Neutrophil (primary cell): Measurements from ENCODE around the gene PTRH2.

ENCODE experiments used
- H3K27ac ChIP-seq: fragments of 200-600 bp; sonication (generic); 2 replicates; pipeline ENCODE4 v1.5.1; 2016; ENCODE audit warnings: mild to moderate bottlenecking, moderate library complexity
- H3K27me3 ChIP-seq: fragments of 200-600 bp; sonication (generic); 2 replicates; pipeline ENCODE4 v1.6.0; 2016; ENCODE audit warnings: mild to moderate bottlenecking
- H3K36me3 ChIP-seq: fragments of 200-600 bp; sonication (generic); 2 replicates; pipeline ENCODE4 v1.5.1; 2017
- H3K4me1 ChIP-seq, 2 experiments: fragments of 200-600 bp in 1 of 2; sonication (generic) in 1 of 2; 1 replicate in 1 of 2; 2 replicates in 1 of 2; pipeline versions ENCODE4 v1.5.1 to v1.6.1; 2013 to 2016; ENCODE audit warnings: low read depth in 1 of 2, low read length in 1 of 2, mild to moderate bottlenecking in 1 of 2, moderate library complexity in 1 of 2; ENCODE audit not compliant: control insufficient read depth in 1 of 2, insufficient read depth in 1 of 2
- H3K4me3 ChIP-seq, 2 experiments: fragments of 200-600 bp in 1 of 2; sonication (generic) in 1 of 2; 1 replicate in 1 of 2; 2 replicates in 1 of 2; pipeline ENCODE4 v1.5.1; 2013 to 2016; ENCODE audit warnings: low read depth in 1 of 2, low read length in 1 of 2, mild to moderate bottlenecking in 1 of 2, moderate library complexity in 1 of 2
- H3K9me3 ChIP-seq: fragments of 200-600 bp; sonication (generic); 2 replicates; pipeline ENCODE4 v1.5.1; 2016
- TF ChIP-seq, protein P1 (sequence below): fragments of 200-600 bp; sonication (generic); IDR thresholded peaks from 2 replicates; pipeline ENCODE4 v1.5.1; 2016; ENCODE audit warnings: antibody characterized with exemption

The PTRH2 gene

DNA sequence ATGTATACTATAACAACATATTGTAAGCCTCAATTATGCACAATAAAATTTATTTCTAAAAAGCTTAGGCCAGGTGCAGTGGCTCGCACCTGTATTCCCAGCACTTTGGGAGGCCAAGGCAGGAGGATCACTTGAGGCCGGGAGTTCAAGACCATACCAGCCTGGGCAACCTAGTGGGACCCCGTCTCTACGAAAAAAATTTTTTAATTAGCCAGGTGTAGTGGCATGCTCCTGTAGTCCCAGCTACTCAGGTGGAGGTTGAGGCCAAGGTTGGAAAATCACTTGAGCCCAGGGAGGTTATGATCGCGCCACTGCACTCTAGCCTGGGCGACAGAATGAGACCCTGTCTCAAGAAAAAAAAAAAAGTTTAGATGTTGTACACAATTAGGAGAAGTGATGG, 45.7 kb upstream of the PTRH2 start:
- peak overlapping the region; percentile 30 for H3K27ac ChIP-seq

DNA sequence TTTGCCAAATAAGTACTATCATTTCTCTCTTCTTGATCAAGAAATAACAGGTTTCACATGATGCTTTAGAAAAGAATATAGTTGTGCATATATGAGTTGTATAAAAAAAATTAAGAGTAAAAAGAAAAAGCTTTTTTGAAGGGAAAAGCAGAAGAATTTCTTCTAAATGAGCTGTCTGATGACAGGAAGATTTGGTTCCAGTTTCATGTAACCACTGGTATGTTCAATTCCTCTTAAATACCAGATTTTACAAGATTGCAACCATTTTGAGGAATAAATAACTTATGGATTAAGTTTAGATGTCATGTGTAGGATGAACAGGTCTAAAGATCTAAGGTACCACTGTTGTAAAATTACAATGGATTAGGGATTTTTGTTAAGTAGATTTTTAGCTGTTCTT, 45.2 kb upstream of the PTRH2 start:
- TF ChIP-seq, protein P1, sequence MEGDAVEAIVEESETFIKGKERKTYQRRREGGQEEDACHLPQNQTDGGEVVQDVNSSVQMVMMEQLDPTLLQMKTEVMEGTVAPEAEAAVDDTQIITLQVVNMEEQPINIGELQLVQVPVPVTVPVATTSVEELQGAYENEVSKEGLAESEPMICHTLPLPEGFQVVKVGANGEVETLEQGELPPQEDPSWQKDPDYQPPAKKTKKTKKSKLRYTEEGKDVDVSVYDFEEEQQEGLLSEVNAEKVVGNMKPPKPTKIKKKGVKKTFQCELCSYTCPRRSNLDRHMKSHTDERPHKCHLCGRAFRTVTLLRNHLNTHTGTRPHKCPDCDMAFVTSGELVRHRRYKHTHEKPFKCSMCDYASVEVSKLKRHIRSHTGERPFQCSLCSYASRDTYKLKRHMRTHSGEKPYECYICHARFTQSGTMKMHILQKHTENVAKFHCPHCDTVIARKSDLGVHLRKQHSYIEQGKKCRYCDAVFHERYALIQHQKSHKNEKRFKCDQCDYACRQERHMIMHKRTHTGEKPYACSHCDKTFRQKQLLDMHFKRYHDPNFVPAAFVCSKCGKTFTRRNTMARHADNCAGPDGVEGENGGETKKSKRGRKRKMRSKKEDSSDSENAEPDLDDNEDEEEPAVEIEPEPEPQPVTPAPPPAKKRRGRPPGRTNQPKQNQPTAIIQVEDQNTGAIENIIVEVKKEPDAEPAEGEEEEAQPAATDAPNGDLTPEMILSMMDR, result no peak
- Histone ChIP-seq H3K9me3 (no peaks in the 10 kb centered on the region), H3K4me3 (no peak overlapping the region), H3K27ac (peak overlapping the region; percentile 30), H3K36me3 (peaks cover 89% of the 10 kb centered on the region), H3K27me3 (no peaks in the 10 kb centered on the region), H3K4me1 (peaks cover 0 to 12% of the 10 kb centered on the region in 2 experiments)

More for the DNA sequence above, 45.7 kb upstream of the PTRH2 start:
- H3K36me3 ChIP-seq, result peaks cover 89% of the 10 kb centered on the region
- H3K4me1 ChIP-seq, result peaks cover 0 to 12% of the 10 kb centered on the region in 2 experiments
- H3K4me3 ChIP-seq, result no peak overlapping the region
- TF ChIP-seq, protein P1, result no peak
- no peaks in the 10 kb centered on the region for H3K9me3 ChIP-seq
- H3K27me3 ChIP-seq, result no peaks in the 10 kb centered on the region

GRCh38 chr17:59751955-59752413, 44.8 kb upstream of the PTRH2 start:
- Histone ChIP-seq H3K36me3 (peaks cover 90% of the 10 kb centered on the region), H3K27me3 (no peaks in the 10 kb centered on the region), H3K4me1 (peaks cover 0 to 12% of the 10 kb centered on the region in 2 experiments), H3K27ac (peak overlapping the region; percentile 30), H3K9me3 (no peaks in the 10 kb centered on the region), H3K4me3 (no peak overlapping the region)
- TF ChIP-seq, protein P1, result no peak

DNA sequence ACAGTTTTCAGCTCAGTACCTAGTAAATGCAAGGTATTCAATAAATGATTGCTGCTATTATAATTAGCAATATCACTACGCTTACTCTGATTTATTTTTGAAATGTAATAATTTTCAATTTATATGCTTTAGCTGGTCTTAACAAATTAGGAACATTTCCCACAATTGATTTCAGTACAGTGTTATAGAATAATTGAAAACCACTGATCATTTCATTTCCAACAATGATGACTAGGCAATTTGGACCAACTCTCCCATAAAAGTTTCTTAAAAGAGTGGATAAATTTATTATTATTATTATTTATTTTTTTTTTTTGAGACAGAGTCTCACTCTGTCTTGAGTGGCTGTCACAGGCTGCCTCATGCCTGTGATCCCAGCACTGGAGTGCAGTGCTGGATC, 41.4 kb upstream of the PTRH2 start:
- H3K27me3 ChIP-seq, result no peaks in the 10 kb centered on the region
- H3K36me3 ChIP-seq, result peaks cover 84% of the 10 kb centered on the region
- H3K4me1 ChIP-seq, result peaks cover 0 to 4% of the 10 kb centered on the region in 2 experiments
- H3K9me3 ChIP-seq, result no peaks in the 10 kb centered on the region
- peak overlapping the region; percentile 22 for H3K27ac ChIP-seq
- no peak overlapping the region for H3K4me3 ChIP-seq
- TF ChIP-seq, protein P1, result no peak

DNA sequence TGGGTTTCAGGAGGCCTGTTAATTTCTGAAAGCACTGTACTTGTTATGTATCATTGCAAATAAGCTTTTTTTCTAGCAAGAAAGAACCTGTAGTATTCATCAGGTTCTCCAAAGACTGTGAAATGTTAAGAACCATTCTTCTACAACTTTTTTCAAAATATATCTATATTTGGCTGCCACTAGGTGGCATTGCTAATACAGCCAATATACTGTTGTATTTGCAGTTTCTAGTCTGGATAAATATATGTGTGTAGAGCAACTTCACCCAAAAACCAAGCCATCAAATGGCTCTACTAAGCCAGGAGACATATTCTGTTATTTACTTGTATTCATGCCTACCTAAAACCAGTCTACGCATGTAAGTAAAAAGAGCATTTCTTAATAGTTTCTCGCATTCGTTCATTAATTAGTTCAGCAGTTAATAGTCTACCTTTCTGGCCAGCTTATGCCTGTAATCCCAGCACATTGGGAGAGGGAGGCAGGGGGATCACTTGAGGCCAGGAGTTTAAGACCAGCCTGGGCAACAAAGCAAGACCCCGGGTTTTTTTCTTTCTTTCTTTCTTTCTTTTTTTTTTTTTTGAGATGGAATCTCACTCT, 39.7 kb upstream of the PTRH2 start:
- TF ChIP-seq, protein P1, result no peak
- Histone ChIP-seq H3K4me1 (no peaks in the 10 kb centered on the region), H3K9me3 (no peaks in the 10 kb centered on the region), H3K27ac (peak overlapping the region; percentile 32), H3K4me3 (no peak overlapping the region), H3K36me3 (peaks cover 80% of the 10 kb centered on the region), H3K27me3 (no peaks in the 10 kb centered on the region)
